Measurements from ENCODE around the gene LCMT1. TPM values are rescaled to one million over a fixed set of nuclear protein-coding genes. Genes with fewer than 3 reads are reported as not detected.

Gene LCMT1
- total RNA-seq, 1 experiment from 2014 or later = 86.3 TPM

Other genes starting within 250 kb of the LCMT1 start
- 69.9 to 84.5 TPM (median 78.9 TPM) in 3 replicates for gene ARHGAP17, start 96.4 kb upstream of the LCMT1 start, total RNA-seq (2021)
- gene AQP8, start 105.2 kb downstream of the LCMT1 start, total RNA-seq (2021) = 0.13 to 0.14 TPM in 2 of 3 replicates, not detected in the other
- 11.5 to 13.0 TPM (median 11.9 TPM) in 3 replicates for gene ZKSCAN2, start 146.1 kb downstream of the LCMT1 start, total RNA-seq (2021)